ENCODE results near the gene MED14. TPM values are rescaled to one million over a fixed set of nuclear protein-coding genes. Genes with fewer than 3 reads are reported as not detected.
A peak's percentile ranks its signal among the peaks of the same experiment; 100 is the strongest.
"Not testable (repeated sequence)": the region's sequence is repeated elsewhere in the genome, so short reads cannot be mapped to it uniquely, and the experiment has no call there.

The MED14 gene
- total and polyA plus RNA-seq, 10 of the 15 experiments (the other 5 are each of a cell fraction or from before 2014, with no cell fraction given), result 8.8 to 99.4 (median 29.4) TPM

DNA sequence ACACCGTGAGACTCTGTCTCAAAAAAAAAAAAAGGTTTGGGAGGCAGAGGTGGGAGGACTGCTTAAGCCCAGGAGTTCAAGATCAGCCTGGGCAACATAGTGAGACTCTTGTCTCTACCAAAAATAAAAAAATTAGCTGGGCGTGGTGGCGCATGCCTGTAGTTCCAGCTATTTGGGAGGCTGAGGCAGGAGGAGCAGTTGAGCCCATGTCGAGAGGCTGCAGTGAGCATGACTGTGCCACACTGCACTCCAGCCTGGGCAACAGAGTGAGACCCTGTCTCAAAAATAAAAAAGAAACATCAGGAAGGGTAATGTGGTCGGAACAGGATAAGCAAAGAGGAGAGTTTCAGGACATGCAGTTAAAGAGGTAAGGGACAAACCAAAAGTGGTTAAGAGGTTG, 2.8 kb downstream of the MED14 start:
- in situ Hi-C loops (cut with MboI); H3K36me3 ChIP-seq (ENCODE audit: control insufficient read depth in 2 of 2, insufficient read depth in 2 of 2, low read length in 1 of 2); DNase-seq (ENCODE audit: low read depth, low spot score); BruUV-seq (replicated peaks); H2AFZ ChIP-seq (ENCODE audit: control insufficient read depth, low read depth, low read length); H3K9ac ChIP-seq (ENCODE audit: control insufficient read depth, insufficient read depth, low read length); SMC1A ChIA-PET (ENCODE audit: uncharacterized antibody, unreplicated experiment); CTCF ChIA-PET; H3K4me1 ChIP-seq (ENCODE audit: control insufficient read depth, insufficient read depth, low read length); H3K27me3 ChIP-seq (replicated peaks in 1 of 2; ENCODE audit: control insufficient read depth in 2 of 2, insufficient read depth in 2 of 2, low read length in 1 of 2); H3K9me3 ChIP-seq (replicated peaks; ENCODE audit: control insufficient read depth, insufficient read depth, low read length); FAIRE-seq; ATAC-seq; H4K20me1 ChIP-seq (ENCODE audit: control insufficient read depth, insufficient read depth); RAD21 ChIA-PET (ENCODE audit: unreplicated experiment); H3K27ac ChIP-seq (ENCODE audit: control insufficient read depth, insufficient read depth): not testable (repeated sequence)
- 76% methylated on average over 5 of the region's 5 CpGs for WGBS (ENCODE audit: insufficient coverage, insufficient replicate concordance, low lambda C conversion rate, missing lambda C conversion rate)
- intact Hi-C loops (cut with micrococcal nuclease; ENCODE audit: unreplicated experiment), result loop anchor here (5.0 kb wide), 2 partner anchors 60 to 385 kb away; no protein-coding TSS in a partner anchor
- POLR2A ChIA-PET, result interaction anchor here (0.6 kb wide), 1 partner anchor 528 kb away, joined by 7 read pairs; no protein-coding TSS in a partner anchor
- Histone ChIP-seq H3K4me2 (ENCODE audit: control insufficient read depth, insufficient read depth) (0 out of 2 replicates have a peak overlapping the region, but pooled peaks have one; percentile 62), H3K4me3 (peak overlapping the region; percentile 55; the same call in 1 of the 2 replicates), H3K79me2 (ENCODE audit: control insufficient read depth, insufficient read depth, low read length) (peaks cover 64% of the 10 kb centered on the region)
- TF ChIP-seq, protein P1, sequence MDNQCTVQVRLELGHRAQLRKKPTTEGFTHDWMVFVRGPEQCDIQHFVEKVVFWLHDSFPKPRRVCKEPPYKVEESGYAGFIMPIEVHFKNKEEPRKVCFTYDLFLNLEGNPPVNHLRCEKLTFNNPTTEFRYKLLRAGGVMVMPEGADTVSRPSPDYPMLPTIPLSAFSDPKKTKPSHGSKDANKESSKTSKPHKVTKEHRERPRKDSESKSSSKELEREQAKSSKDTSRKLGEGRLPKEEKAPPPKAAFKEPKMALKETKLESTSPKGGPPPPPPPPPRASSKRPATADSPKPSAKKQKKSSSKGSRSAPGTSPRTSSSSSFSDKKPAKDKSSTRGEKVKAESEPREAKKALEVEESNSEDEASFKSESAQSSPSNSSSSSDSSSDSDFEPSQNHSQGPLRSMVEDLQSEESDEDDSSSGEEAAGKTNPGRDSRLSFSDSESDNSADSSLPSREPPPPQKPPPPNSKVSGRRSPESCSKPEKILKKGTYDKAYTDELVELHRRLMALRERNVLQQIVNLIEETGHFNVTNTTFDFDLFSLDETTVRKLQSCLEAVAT (IDR thresholded peaks at IDR 0.05), result 0 out of 2 replicates have a peak, but pooled peaks have one; percentile 35

All from GM12878 (cell line).